KOPT-K1 (cell line): Measurements from ENCODE around the gene D2HGDH.
"Not testable (repeated sequence)": the region's sequence is repeated elsewhere in the genome, so short reads cannot be mapped to it uniquely, and the experiment has no call there.

ENCODE experiments used
- H3K27ac ChIP-seq: fragments of 200-600 bp; sonication (generic); 2 replicates; pipeline ENCODE4 v1.5.1; 2016; ENCODE audit warnings: antibody characterized with exemption, mild to moderate bottlenecking, low read depth, low read length; ENCODE audit not compliant: poor library complexity, severe bottlenecking
- H3K36me3 ChIP-seq: fragments of 200-600 bp; sonication (generic); 2 replicates; pipeline ENCODE4 v1.5.1; 2017; ENCODE audit warnings: antibody characterized with exemption, mild to moderate bottlenecking, low read length, moderate library complexity; ENCODE audit not compliant: insufficient read depth
- H3K9me3 ChIP-seq: fragments of 200-600 bp; sonication (generic); 2 replicates; pipeline ENCODE4 v1.5.1; 2017; ENCODE audit warnings: antibody characterized with exemption, low read length, mild to moderate bottlenecking; ENCODE audit not compliant: insufficient read depth, poor library complexity, severe bottlenecking

D2HGDH gene

GRCh38 chr2:241751776-241752175, 17.3 kb downstream of the D2HGDH start:
- peaks cover 99% of the 10 kb centered on the region for H3K36me3 ChIP-seq
- H3K27ac ChIP-seq = no peak overlapping the region
- no peaks in the 10 kb centered on the region for H3K9me3 ChIP-seq

- Histone ChIP-seq H3K36me3 (peaks cover 99% of the 10 kb centered on the region), H3K9me3 (no peaks in the 10 kb centered on the region), H3K27ac (no peak overlapping the region)
Observed at GRCh38 chr2:241752253-241752652, 17.8 kb downstream of the D2HGDH start.

GRCh38 chr2:241752689-241753276, 18.4 kb downstream of the D2HGDH start:
- Histone ChIP-seq H3K9me3 (no peaks in the 10 kb centered on the region), H3K27ac (no peak overlapping the region), H3K36me3 (peaks cover 99% of the 10 kb centered on the region)

GRCh38 chr2:241753493-241753892, 19.1 kb downstream of the D2HGDH start:
- peaks cover 99% of the 10 kb centered on the region for H3K36me3 ChIP-seq
- H3K9me3 ChIP-seq = no peaks in the 10 kb centered on the region
- H3K27ac ChIP-seq = no peak overlapping the region

- Histone ChIP-seq H3K9me3 (no peaks in the 10 kb centered on the region), H3K36me3 (peaks cover 98% of the 10 kb centered on the region), H3K27ac (no peak overlapping the region)
Observed at GRCh38 chr2:241754042-241754441, 19.6 kb downstream of the D2HGDH start.

- H3K9me3 ChIP-seq = peaks cover 1% of the 10 kb centered on the region
- H3K27ac ChIP-seq = no peak overlapping the region
- peaks cover 98% of the 10 kb centered on the region for H3K36me3 ChIP-seq
Observed at GRCh38 chr2:241755166-241755565, 20.7 kb downstream of the D2HGDH start.

- Histone ChIP-seq H3K9me3 (peaks cover 5% of the 10 kb centered on the region), H3K36me3 (peaks cover 99% of the 10 kb centered on the region), H3K27ac (no peak overlapping the region)
Observed at GRCh38 chr2:241755777-241756176, 21.3 kb downstream of the D2HGDH start.

- Histone ChIP-seq H3K36me3 (peaks cover 74% of the 10 kb centered on the region), H3K27ac (no peak overlapping the region), H3K9me3 (peaks cover 5% of the 10 kb centered on the region)
Observed at GRCh38 chr2:241759067-241759807, 24.8 kb downstream of the D2HGDH start.

- H3K36me3 ChIP-seq = peaks cover 67% of the 10 kb centered on the region
- not testable (repeated sequence) for H3K27ac ChIP-seq, H3K9me3 ChIP-seq
Observed at GRCh38 chr2:241759893-241760292, 25.5 kb downstream of the D2HGDH start.

GRCh38 chr2:241760301-241760771, 25.9 kb downstream of the D2HGDH start:
- Histone ChIP-seq H3K27ac (no peak overlapping the region), H3K9me3 (peaks cover 5% of the 10 kb centered on the region), H3K36me3 (peaks cover 63% of the 10 kb centered on the region)

GRCh38 chr2:241762321-241762932, 28.0 kb downstream of the D2HGDH start:
- peak overlapping the region; percentile 17 for H3K27ac ChIP-seq

GRCh38 chr2:241762933-241763369, 28.5 kb downstream of the D2HGDH start:
- peaks cover 36% of the 10 kb centered on the region for H3K36me3 ChIP-seq
- peaks cover 5% of the 10 kb centered on the region for H3K9me3 ChIP-seq
- peak overlapping the region; percentile 17 for H3K27ac ChIP-seq

More at GRCh38 chr2:241762321-241762932, 28.0 kb downstream of the D2HGDH start:
- Histone ChIP-seq H3K36me3 (peaks cover 42% of the 10 kb centered on the region), H3K9me3 (peaks cover 5% of the 10 kb centered on the region)

GRCh38 chr2:241763551-241764274, 29.3 kb downstream of the D2HGDH start:
- H3K27ac ChIP-seq = no peak overlapping the region
- H3K9me3 ChIP-seq = peaks cover 5% of the 10 kb centered on the region
- H3K36me3 ChIP-seq = peaks cover 29% of the 10 kb centered on the region

GRCh38 chr2:241764275-241765241, 30.1 kb downstream of the D2HGDH start:
- no peak overlapping the region for H3K27ac ChIP-seq
- H3K36me3 ChIP-seq = peaks cover 22% of the 10 kb centered on the region
- peaks cover 5% of the 10 kb centered on the region for H3K9me3 ChIP-seq
